ENCODE data around the gene VSTM2B.

GRCh38 chr19:29517412-29517811 lies 8.4 kb upstream of the VSTM2B start:
- TF ChIP-seq REST (IDR thresholded peaks at IDR 0.05; ENCODE audit: insufficient read depth in 1 of 2, low read depth in 2 of 2, low read length in 1 of 2) (no peak), SIN3A (IDR thresholded peaks at IDR 0.05; ENCODE audit: borderline replicate concordance, insufficient read depth, low read depth, low read length) (no peak), POLR2AphosphoS5 (IDR thresholded peaks at IDR 0.05; ENCODE audit: low read depth, low read length) (no peak)
- TF ChIP-seq, protein P1, sequence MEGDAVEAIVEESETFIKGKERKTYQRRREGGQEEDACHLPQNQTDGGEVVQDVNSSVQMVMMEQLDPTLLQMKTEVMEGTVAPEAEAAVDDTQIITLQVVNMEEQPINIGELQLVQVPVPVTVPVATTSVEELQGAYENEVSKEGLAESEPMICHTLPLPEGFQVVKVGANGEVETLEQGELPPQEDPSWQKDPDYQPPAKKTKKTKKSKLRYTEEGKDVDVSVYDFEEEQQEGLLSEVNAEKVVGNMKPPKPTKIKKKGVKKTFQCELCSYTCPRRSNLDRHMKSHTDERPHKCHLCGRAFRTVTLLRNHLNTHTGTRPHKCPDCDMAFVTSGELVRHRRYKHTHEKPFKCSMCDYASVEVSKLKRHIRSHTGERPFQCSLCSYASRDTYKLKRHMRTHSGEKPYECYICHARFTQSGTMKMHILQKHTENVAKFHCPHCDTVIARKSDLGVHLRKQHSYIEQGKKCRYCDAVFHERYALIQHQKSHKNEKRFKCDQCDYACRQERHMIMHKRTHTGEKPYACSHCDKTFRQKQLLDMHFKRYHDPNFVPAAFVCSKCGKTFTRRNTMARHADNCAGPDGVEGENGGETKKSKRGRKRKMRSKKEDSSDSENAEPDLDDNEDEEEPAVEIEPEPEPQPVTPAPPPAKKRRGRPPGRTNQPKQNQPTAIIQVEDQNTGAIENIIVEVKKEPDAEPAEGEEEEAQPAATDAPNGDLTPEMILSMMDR (IDR thresholded peaks at IDR 0.05) = no peak
